HG03280 (cell line): Measurements from ENCODE around the gene IFT27.
"Not testable (repeated sequence)": the region's sequence is repeated elsewhere in the genome, so short reads cannot be mapped to it uniquely, and the experiment has no call there.

Source experiments
- ATAC-seq: cut with Tn5 transposase; IDR thresholded peaks from one replicate; pipeline ENCODE4 v1.9.1; 2021; ENCODE audit warnings: mild to moderate bottlenecking, moderate library complexity; ENCODE audit not compliant: unreplicated experiment

IFT27 gene

GRCh38 chr22:36746375-36746970 lies 29.4 kb downstream of the IFT27 start:
- no peak for ATAC-seq

DNA sequence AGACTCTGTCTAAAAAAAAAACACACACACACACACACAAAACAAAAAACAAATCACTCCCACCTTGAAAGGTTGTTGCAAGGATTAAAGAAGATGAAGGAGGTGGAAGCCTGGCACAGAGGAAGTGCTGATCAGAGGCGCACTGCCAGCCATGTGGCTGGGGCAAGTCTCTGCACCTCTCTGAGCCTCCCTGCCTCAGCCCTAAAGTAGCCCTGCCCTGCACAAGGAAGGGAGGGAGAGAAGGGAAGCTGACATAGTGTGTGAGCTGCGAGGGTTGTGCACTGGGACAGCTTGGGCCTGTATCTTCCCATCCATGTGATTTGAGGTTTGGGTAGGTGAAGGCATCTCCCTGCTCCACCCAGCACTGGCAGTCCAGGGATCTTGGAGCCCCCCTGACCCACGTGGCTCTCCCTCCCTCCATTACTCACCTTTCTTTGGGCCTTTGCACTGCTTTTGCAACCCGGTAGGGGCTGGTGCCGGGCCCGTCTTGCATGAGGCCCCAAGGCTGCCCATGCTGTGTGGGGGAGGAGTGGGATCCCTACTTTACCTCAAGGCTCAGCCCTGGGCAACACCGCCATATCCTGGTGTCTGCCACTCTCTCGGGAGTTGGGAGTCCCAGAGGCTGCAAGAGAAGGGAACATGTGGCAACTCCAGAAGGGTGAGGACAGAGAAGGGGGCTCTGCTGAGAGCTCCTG lies 30.5 kb downstream of the IFT27 start:
- no peak for ATAC-seq

- ATAC-seq: no peak
Observed at GRCh38 chr22:36744791-36745190, 31.1 kb downstream of the IFT27 start.

- no peak for ATAC-seq
Observed at GRCh38 chr22:36744413-36744765, 31.5 kb downstream of the IFT27 start.

DNA sequence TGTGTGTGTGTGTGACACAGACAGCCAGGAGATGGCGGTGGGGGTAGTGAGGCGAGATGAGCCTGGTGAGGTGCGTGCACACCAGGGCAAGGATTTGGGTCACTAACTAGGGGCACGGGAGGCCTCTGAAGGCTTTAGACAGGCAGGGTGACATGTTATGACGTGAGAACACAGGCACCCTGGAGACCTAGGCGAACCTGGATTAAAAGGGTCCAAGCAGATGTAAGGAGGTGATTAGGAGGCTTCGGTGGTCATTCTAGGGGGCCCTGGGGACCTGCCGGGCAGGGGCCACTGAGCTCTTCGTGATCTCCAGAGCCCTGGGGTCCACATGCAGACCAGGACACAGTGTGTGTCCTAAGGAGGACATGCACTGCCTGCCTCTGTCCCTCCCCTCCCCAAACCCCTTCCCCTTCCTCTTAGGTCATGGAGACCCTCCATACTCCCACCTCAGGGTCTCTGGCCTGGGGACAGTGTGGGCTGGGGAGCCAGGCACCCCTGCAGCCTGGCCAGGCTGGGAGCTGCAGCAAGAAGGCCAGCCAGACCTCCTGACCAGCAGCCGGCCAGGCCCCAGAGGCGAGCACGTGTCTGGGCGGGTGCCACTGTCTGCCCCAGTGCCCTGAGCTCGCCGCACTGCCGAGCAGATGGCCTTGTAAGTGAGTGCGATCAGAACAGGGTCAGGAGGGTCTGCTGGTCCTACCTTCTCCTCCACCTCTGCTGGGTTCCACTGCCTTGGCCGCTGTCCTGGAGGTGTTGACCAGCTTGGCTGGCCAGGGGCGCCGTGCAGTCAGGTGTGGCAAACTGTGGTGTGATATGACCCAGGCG lies 32.1 kb downstream of the IFT27 start:
- ATAC-seq: no peak

DNA sequence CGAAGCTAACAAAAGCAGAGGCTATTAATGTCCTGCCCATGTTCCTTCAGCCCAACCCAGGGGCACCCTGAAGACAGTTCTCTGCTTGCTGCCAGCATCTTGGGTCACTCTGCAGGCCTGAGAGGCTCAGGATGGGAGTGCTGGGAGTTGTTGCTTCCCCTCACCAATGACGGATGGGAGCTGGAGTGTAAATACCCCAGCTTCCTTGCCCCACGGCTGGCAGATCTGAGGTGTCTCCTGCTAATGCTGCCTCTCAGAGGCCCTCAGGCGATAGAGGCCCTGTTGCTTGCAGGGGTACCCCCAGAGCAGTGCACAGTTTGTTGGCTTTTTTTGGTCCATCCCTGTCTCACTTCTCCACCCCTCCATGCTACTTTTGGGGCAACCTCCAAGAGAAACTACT lies 32.9 kb downstream of the IFT27 start:
- ATAC-seq: no peak

DNA sequence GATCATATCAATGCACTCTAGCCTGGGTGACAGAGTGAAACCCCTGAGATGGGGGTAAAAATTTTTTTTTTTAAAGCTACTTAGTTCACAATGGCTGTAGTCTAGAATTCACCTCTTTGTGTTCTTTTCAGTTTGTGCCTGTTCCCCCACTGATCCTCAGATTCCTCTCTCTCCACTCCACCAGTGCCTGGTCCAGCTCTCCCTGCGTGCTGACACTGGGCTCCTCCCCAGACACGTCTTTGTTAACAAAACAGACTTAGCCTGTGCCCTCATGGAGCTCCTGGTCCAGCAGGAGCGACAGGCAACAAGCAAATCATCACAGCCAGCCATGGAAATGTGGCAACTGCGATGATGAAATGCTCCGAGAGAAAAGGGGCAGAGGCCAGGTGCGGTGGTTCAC lies 34.0 kb downstream of the IFT27 start:
- no peak for ATAC-seq

GRCh38 chr22:36741204-36741793 lies 34.6 kb downstream of the IFT27 start:
- no peak for ATAC-seq

GRCh38 chr22:36740716-36741115 lies 35.2 kb downstream of the IFT27 start:
- ATAC-seq: no peak

DNA sequence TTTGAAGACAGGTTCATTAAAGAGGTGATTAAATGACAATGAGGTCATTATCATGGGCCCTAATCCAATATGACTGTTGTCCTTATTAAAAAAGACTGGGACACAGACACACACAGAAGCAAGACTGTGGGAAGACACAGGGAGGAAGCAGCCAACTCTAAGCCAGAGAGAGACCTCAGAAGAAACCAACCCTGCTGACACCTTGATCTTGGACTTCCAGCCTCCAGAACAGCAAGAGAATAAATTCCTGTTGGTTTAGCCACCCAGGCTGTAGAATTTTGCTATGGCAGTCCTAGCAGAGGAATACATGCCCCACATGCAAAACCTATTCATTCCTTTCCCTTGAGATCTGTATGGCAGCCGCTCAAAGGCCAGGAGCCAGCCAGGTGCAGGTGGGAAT lies 36.7 kb downstream of the IFT27 start:
- ATAC-seq: no peak

- ATAC-seq: no peak
Observed at GRCh38 chr22:36738416-36739020, 37.4 kb downstream of the IFT27 start.

GRCh38 chr22:36737776-36738175 lies 38.1 kb downstream of the IFT27 start:
- no peak for ATAC-seq

DNA sequence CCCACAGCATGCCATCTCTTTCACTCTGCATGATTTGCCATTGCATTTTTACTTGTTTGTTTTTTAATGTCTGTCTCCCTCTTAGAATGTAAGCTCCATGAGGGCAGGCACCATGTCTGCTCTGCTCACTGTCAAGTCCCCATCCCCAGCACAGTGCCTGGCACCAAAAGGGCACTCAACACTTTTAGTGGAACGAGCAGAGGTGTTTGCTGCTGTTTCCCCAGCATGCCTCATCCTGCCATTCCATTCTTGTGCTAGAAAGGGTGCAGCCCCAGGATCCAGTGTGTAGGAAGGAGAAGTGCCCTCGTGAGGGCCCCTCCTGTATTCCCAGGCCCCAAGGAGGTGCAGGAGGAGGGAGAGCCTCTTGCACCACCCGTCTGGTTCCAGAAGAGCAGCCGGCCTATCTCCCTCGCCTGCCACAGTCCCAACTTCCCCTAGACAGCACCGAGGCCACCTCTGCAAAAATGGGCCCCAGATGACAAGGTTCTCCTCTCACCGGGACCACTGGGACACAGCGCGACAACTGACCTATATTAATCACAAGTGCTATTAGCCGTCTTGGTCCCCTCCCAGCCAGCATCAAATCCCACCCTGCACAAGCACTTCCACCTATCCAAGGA lies 39.1 kb downstream of the IFT27 start:
- no peak for ATAC-seq

GRCh38 chr22:36734171-36735058 lies 41.5 kb downstream of the IFT27 start:
- ATAC-seq: no peak

DNA sequence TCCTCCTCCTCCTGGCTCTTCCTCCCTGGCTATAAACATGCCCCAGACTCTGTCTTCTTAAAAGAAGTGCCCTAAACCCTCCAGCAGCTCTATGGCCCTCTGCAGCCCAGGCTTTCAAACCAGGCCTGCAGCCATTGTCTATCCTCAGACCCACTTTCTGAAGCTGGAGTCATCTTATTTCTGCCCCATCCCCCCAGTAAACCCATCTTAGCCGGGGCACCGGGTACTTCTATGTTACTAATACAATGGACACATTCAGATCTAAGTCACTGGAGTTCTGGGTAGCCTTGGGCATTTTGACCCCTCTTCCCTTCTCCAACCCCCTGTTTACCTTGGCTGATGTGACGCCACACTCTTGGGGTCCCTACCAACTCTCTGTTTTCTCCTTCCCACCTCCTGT lies 42.6 kb downstream of the IFT27 start:
- no peak for ATAC-seq

GRCh38 chr22:36732609-36733008 lies 43.3 kb downstream of the IFT27 start:
- ATAC-seq: no peak

DNA sequence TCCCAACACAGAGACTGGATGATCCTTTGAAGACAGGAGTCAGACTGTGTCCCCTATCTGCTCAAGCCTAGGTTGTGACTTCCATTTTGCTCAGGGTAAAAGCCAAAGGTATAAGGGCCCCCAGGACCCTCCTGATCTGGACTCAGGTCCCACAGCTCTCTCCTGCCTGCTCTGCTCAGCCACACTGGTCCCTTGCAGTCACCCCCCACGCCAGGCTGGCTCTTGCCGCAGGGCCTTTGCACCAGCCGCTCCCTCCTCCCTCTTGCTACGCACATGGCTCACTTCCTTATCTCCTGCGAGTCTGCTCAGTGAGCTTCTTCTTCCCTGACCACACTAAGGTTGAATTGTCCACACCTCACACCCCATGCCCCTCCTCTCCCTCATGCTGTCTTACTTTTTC lies 44.0 kb downstream of the IFT27 start:
- no peak for ATAC-seq

DNA sequence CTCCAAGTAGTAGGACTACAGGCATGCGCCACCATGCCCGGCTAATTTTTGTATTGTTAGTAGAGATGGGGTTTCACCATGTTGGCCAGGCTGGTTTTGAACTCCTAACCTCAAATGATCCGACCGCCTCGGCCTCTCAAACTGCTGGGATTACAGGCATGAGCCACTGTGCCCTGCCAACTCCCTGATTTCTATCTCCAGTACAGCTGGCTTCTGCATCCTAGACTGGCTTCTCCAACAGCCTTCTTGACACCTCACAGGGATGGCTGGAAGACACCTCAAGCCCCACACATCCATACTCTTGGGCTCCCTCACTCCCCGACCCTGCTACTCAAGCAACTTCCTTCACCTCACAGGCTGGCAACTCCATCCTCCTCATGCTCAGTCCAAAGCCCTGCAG lies 44.6 kb downstream of the IFT27 start:
- not testable (repeated sequence) for ATAC-seq

DNA sequence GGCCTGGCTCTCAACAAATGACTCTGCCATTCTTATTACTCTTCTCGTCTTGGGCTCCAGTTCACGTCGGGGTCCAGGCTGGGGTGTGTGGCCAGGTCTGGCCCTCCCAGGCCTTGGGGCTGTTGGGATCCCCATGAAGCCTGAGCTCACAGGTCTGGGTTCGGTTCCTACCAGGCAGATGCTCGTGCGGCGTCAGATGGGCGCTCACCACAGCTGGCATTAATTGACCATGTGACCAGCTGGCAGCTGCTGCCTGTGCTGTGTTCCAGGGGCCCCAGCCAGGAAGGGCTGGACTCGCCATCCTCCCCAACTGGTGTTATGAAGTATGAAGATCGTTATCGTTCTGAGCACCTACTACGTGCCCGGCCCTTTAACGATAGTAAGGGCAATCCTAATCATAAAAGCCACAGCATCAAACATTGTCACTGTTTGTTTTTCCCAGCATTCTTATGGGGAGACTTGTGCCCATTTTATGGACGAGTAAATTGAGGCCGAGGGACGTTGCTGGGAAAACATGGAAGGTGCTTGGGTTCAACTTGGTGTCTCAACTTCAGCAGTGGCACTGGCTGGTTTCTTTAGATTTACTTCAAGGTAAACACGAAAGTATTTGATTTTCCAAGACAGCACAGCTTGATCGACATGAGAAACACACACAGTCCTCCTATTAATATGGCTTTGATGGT lies 45.6 kb downstream of the IFT27 start:
- ATAC-seq: no peak
